Omental fat pad (tissue), 4 donors: ENCODE data around the gene COA8. TPM values are rescaled to one million over a fixed set of nuclear protein-coding genes. Genes with fewer than 3 reads are reported as not detected.
A peak's percentile ranks its signal among the peaks of the same experiment; 100 is the strongest.
"Not testable (repeated sequence)": the region's sequence is repeated elsewhere in the genome, so short reads cannot be mapped to it uniquely, and the experiment has no call there.

Experiments
- ATAC-seq: fragments of 150-250 bp; one replicate; pipeline ENCODE4 v1.9.1; 2016; ENCODE audit warnings: mild to moderate bottlenecking, moderate library complexity; ENCODE audit not compliant: low FRiP score
- DNase-seq: peaks from one replicate; pipeline ENCODE4 v3.0.0-alpha.2; 2019; ENCODE audit warnings: low spot score
- total RNA-seq, 4 donors: library from RNA; depleted of rRNA; stranded (reverse); fragments of >200 nt; gene quantifications; one replicate each; pipeline ENCODE4 v1.1.0, GENCODE V29; 2016
- TF ChIP-seq, protein P1 (sequence below), 3 donors: fragments of 450-650 bp; IDR thresholded peaks; one replicate each; pipeline ENCODE4 v1.5.1; 2016 to 2017; ENCODE audit warnings: antibody characterized with exemption in 3 of 3, mild to moderate bottlenecking in 3 of 3, moderate library complexity in 2 of 3

Gene COA8
- total RNA-seq, 4 donors from 2014 or later: 15.3 to 61.5 (median 27.5) TPM

DNA sequence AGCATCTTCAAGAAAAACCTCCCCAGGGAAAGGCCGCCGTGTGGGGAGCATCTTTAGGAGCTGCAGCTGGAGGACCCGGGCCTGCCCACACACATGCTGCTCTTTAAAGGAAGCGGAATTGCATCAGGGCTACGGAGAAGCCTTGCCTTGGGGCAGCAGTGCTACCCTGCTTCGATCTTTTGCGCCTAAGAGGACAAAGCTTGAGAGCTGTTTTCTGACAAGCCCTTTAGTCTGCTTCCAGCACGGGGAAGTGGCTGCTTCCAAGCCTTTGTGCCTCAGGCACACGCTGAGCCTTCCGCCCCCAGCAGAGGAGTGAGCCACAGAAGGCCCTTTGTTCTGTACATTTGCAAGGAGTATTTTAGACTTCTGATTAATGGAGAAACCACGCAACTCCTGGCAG is 31.5 kb downstream of the COA8 start:
- DNase-seq: no peak
- no peak for ATAC-seq
- TF ChIP-seq, protein P1, sequence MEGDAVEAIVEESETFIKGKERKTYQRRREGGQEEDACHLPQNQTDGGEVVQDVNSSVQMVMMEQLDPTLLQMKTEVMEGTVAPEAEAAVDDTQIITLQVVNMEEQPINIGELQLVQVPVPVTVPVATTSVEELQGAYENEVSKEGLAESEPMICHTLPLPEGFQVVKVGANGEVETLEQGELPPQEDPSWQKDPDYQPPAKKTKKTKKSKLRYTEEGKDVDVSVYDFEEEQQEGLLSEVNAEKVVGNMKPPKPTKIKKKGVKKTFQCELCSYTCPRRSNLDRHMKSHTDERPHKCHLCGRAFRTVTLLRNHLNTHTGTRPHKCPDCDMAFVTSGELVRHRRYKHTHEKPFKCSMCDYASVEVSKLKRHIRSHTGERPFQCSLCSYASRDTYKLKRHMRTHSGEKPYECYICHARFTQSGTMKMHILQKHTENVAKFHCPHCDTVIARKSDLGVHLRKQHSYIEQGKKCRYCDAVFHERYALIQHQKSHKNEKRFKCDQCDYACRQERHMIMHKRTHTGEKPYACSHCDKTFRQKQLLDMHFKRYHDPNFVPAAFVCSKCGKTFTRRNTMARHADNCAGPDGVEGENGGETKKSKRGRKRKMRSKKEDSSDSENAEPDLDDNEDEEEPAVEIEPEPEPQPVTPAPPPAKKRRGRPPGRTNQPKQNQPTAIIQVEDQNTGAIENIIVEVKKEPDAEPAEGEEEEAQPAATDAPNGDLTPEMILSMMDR (IDR thresholded peaks at IDR 0.05): no peak

GRCh38 chr14:103597623-103598377 is 35.0 kb downstream of the COA8 start:
- TF ChIP-seq, protein P1 (IDR thresholded peaks at IDR 0.05): no peak
- ATAC-seq: peak; percentile 89
- DNase-seq: peak; percentile 33

DNA sequence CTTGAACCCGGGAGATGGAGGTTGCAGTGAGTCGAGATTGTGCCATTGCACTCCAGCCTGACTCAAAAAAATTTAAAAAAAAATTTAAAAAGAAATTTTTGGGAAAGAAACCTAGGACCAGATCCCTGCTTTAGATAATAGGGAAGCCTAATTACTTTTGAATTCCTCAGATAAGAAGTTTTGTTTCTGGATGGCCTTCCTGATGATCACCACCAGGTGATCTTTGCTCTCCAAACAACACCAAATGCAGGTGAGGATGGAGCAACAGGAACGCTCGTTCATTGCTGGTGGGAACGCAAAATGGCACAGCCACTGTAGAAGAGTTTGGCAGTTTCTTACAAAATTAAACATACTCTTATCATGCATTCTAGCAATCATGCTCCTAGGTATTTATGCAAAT is 37.7 kb downstream of the COA8 start:
- DNase-seq (no peak), ATAC-seq (no peak)
- TF ChIP-seq, protein P1 (IDR thresholded peaks at IDR 0.05): no peak

GRCh38 chr14:103604620-103605019 is 41.9 kb downstream of the COA8 start:
- TF ChIP-seq, protein P1 (IDR thresholded peaks at IDR 0.05): no peak
- ATAC-seq (no peak), DNase-seq (no peak)

GRCh38 chr14:103606963-103607668 is 44.4 kb downstream of the COA8 start:
- DNase-seq (no peak), ATAC-seq (peak; percentile 70)
- TF ChIP-seq, protein P1 (IDR thresholded peaks at IDR 0.05): no peak

GRCh38 chr14:103607822-103608221 is 45.1 kb downstream of the COA8 start:
- DNase-seq (no peak), ATAC-seq (no peak)
- TF ChIP-seq, protein P1 (IDR thresholded peaks at IDR 0.05): no peak

- not testable (repeated sequence) for DNase-seq, ATAC-seq
Observed at GRCh38 chr14:103609081-103609480, 46.3 kb downstream of the COA8 start.
